ENCODE data around the gene STK35.

The STK35 gene

GRCh38 chr20:2145376-2145775 is 43.7 kb downstream of the STK35 start:
- TF ChIP-seq CTCF (IDR thresholded peaks at IDR 0.05), result no peak
- Histone ChIP-seq H3K36me3 (peaks cover 65% of the 10 kb centered on the region), H3K9me3 (no peaks in the 10 kb centered on the region), H3K4me3 (ENCODE audit: low read depth in 1 of 2, low read length in 1 of 2) (no peak overlapping the region), H3K4me1 (ENCODE audit: control insufficient read depth in 1 of 2, insufficient read depth in 1 of 2, low read depth in 1 of 2, low read length in 1 of 2) (no peaks in the 10 kb centered on the region), H3K27ac (no peak overlapping the region), H3K27me3 (no peaks in the 10 kb centered on the region)

GRCh38 chr20:2146080-2146867 is 44.6 kb downstream of the STK35 start:
- no peaks in the 10 kb centered on the region for H3K27me3 ChIP-seq
- H3K4me3 ChIP-seq (ENCODE audit: low read depth in 1 of 2, low read length in 1 of 2), result no peak overlapping the region
- no peaks in the 10 kb centered on the region for H3K9me3 ChIP-seq
- H3K36me3 ChIP-seq, result peaks cover 68% of the 10 kb centered on the region
- TF ChIP-seq CTCF (IDR thresholded peaks at IDR 0.05), result no peak
- no peak overlapping the region for H3K27ac ChIP-seq
- H3K4me1 ChIP-seq (ENCODE audit: control insufficient read depth in 1 of 2, insufficient read depth in 1 of 2, low read depth in 1 of 2, low read length in 1 of 2), result no peaks in the 10 kb centered on the region

GRCh38 chr20:2149507-2149906 is 47.9 kb downstream of the STK35 start:
- Histone ChIP-seq H3K27me3 (no peaks in the 10 kb centered on the region), H3K9me3 (no peaks in the 10 kb centered on the region), H3K4me3 (ENCODE audit: low read depth in 1 of 2, low read length in 1 of 2) (no peak overlapping the region), H3K27ac (no peak overlapping the region), H3K36me3 (peaks cover 53% of the 10 kb centered on the region), H3K4me1 (ENCODE audit: control insufficient read depth in 1 of 2, insufficient read depth in 1 of 2, low read depth in 1 of 2, low read length in 1 of 2) (no peaks in the 10 kb centered on the region)
- no peak for TF ChIP-seq CTCF (IDR thresholded peaks at IDR 0.05)

- Histone ChIP-seq H3K27me3 (no peaks in the 10 kb centered on the region), H3K4me3 (ENCODE audit: low read depth in 1 of 2, low read length in 1 of 2) (no peak overlapping the region), H3K27ac (no peak overlapping the region), H3K36me3 (peaks cover 42% of the 10 kb centered on the region), H3K9me3 (no peaks in the 10 kb centered on the region), H3K4me1 (ENCODE audit: control insufficient read depth in 1 of 2, insufficient read depth in 1 of 2, low read depth in 1 of 2, low read length in 1 of 2) (no peaks in the 10 kb centered on the region)
- TF ChIP-seq CTCF (IDR thresholded peaks at IDR 0.05), result no peak
These were observed 49.0 kb downstream of the STK35 start for GRCh38 chr20:2150660-2151059.

GRCh38 chr20:2151858-2152281 is 50.2 kb downstream of the STK35 start:
- H3K36me3 ChIP-seq, result peaks cover 30% of the 10 kb centered on the region
- no peak overlapping the region for H3K27ac ChIP-seq
- no peaks in the 10 kb centered on the region for H3K9me3 ChIP-seq
- no peak for TF ChIP-seq CTCF (IDR thresholded peaks at IDR 0.05)
- no peaks in the 10 kb centered on the region for H3K27me3 ChIP-seq
- no peaks in the 10 kb centered on the region for H3K4me1 ChIP-seq (ENCODE audit: control insufficient read depth in 1 of 2, insufficient read depth in 1 of 2, low read depth in 1 of 2, low read length in 1 of 2)
- no peak overlapping the region for H3K4me3 ChIP-seq (ENCODE audit: low read depth in 1 of 2, low read length in 1 of 2)
